Left renal pelvis (tissue), 4 donors: ENCODE results near the gene EQTN. TPM values are rescaled to one million over a fixed set of nuclear protein-coding genes. Genes with fewer than 3 reads are reported as not detected.

Source experiments
- polyA plus RNA-seq, 4 donors: library from polyadenylated mRNA; unstranded; fragments of 120-200 nt; gene quantifications; one replicate each; pipeline ENCODE4 v1.2.1, GENCODE V29; 2013; ENCODE audit not compliant: insufficient read length in 4 of 4

The EQTN gene
- polyA plus RNA-seq, 4 donors: 0.30 to 0.40 TPM; not detected in 2

Other genes with a start within 250 kb of the EQTN start
- 10 to 100 TPM; 29.3 to 54.5 (median 36.2) TPM for gene TEK, start 187.9 kb downstream of the EQTN start, polyA plus RNA-seq
- gene IFNK, start 227.1 kb upstream of the EQTN start, polyA plus RNA-seq: not detected
- gene MOB3B, start 232.7 kb upstream of the EQTN start, polyA plus RNA-seq: 10 to 100 TPM in 3 of 4 donors, 1 to 10 TPM in 1; 4.9 to 27.1 (median 23.4) TPM